ENCODE results near the gene ANTXRL.
"Not testable (repeated sequence)": the region's sequence is repeated elsewhere in the genome, so short reads cannot be mapped to it uniquely, and the experiment has no call there.

ANTXRL gene

DNA sequence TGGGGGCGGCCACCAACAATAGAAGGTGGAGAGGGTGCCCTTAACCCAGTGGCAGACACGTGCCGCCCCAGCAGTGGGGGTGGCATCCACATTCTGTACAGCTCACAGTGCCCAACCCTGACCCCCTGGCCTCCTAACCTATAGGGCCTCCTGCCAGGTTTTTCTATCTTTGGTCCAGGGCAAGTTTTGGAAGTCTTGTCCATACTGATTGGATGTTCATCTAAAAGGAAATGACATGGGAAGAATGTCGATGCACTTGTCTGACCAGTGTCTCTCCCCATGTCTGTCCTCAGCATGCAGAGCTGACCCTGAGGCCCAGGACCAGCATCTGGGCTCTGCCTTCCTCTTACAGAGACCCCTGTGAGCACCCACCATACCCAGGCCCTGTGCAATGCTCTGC lies 32.3 kb upstream of the ANTXRL start:
- no peak for DNase-seq

DNA sequence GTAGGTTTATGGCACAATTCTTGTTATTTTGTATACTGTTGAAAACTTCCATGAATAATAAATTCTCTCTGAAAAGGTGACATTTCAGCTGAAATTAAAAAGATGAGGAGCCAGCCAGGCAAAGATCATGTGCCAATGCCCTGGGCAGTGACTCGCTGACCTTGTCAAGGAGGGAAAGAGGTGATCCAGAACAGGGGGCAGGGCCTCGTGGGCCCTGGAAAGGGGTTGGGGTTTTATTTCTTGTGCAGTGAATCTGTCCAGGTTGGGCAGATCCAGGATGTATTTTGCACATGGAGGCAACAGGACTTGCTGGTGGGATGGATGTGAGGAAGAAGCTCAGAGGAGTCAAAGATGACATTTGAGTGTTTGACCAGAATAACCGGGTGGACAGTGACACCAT lies 31.6 kb upstream of the ANTXRL start:
- not testable (repeated sequence) for DNase-seq

DNA sequence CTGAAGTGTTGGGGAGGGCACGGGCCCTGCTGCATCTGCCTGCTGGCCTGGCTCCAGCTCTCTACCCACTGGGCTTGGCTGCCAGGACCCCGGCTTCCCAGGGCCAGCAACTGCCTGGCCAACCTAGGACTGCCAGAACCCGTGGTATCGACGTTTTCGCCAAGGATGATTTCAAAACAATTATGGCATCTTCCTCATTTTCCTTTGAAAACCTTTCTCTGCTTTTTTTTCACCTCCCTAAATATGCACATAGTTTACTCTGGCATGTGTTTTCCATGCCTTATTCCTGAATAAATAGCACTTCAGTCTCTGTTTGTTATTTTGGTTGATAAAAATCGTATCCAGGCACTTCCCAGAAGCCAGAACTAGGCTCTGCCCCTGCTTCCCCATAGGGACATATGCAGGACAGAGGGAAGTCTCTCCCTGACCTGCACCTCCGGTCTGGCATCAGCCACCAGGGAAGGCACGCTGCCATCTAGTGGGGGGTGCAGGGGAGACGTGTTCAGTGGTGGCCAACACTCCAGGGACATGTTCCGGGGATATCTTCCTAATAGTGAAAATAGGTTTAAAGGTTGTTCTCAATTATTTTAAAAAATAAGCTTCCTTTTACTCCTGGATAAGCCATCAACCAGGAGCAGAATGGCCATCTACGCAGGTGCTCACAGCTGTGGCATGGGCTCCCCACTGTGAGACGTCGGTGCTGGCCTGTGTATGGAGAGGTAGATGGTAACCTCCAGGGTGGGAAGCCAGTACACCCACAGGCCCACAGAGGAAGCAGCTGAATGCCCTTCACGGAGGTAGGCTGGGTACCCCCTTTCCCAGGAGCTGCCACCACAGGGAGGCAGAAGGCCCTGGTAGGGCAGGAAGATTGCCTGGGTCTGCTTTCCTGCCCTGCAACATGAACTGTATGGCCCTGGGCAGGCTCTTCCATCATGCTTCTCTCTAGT lies 30.7 kb upstream of the ANTXRL start:
- peak; percentile 11 for DNase-seq

DNA sequence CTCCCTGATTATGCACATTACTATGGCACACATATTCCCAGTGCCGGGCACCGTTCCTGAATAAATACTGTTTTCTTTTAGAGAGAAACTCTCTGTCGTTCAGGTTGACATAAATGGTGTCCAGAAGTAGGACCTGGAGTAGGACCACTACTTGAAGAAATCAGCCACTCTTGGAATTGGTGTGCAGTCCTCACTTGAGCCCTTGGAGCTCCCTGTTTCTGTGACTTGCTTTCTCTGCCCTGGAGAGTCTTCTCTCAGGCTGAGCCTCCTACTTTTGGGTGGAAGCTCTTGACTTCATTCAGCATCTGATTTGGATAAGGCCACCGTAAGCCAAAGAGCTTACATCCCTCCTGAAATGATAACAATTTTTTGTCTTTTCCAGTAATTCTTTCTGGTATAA lies 29.7 kb upstream of the ANTXRL start:
- DNase-seq, result no peak

DNA sequence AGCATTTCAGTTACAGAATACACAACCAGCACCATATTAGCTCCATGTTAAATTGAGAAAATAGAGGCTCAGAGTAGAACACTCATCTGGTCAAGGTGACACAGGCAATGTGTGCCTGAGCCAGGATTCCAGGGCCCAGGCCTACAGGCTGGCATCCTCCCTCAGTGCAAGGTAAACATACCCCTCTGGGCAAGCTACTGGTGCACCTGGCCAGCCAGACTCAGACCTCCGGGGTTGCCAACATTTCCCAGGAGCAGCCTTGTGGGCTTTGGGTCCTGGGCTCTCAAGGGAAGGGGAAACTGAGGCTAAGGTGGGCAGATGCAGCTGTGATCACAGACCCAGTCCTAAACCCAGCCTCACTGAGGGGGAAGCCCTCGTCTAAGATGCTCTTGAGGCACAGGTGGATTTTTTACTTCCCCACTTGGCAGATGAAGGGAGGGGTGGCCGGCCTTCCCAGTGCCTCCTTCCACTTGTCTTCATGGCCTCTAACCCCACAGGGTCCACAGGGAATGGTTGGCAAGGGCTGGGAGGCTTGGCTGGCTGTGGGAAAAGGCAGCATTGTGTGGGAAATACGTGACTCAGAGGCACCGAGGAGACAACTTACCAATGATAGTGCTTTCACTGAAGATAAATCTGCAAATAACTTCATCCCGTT lies 23.8 kb upstream of the ANTXRL start:
- not testable (repeated sequence) for DNase-seq

DNA sequence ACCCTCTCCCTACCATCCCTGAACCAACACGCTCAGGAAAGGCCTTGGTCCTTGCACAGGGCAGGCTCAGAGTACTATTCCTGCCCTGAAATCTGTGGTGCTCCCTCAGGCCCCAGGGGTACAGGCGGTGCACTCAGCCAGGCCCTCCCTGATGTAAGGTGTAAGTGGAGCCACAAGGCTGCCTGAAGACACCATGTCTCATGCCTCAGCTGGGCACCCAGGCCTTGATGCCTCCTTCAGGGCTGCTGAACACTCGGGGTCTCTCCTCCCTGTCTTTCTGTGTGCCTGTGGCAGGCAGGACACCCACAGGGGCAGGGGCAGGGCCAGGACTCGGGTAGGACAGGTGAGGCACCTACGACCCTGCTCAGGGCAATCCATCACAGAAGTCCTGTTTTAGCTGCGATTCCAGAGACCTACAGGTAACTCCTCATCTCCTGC lies 22.9 kb upstream of the ANTXRL start:
- no peak for DNase-seq

DNA sequence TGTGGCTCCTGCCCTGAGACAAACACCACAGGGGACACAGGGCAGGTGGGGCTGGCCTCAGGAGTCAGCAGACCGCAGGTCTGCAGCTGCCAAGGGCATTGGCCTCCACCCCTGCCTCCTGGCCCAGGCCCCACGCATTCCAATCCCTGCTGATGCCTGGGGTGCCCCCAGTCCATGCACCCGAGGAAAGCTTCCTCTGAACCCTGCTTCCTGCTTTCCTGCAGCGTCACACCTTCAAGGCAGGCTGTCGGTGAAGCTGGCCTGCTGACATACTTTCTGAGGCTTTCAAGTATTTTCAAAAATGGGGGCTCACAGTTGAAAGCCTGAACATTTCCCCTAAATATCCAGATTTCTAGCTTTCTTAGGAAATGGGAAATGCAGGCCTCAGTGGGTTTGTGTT lies 22.5 kb upstream of the ANTXRL start:
- no peak for DNase-seq

DNA sequence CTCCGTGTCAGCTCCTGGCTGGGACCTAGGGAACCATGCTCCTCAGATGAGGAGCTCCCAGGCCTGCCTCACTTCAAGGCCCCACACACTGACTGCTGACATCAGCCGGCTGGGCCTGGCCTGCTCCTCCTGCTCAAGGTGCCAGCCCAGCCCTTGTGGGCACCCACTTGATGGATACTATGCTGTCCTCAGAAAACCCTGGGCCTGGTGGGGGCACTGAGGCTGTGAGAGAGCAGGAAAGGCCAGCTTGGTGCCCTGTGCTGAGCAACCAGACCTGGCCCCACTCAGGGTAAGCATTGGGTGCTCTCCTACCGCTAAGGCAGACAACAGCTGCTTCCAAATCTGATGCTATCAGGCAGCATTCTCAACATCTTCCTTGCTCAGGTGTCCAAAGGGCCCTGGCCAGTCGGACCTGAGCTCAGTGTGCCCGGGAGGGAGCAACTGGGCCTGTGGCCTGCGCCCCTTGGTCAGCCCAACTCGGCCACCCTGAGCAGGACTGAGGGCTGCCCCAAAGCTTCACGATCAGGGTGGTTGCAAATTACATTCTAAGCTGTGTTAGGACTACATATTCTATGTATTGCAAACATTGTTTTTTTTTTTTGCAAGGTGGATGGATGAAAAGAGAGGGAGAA lies 21.9 kb upstream of the ANTXRL start:
- no peak for DNase-seq

DNA sequence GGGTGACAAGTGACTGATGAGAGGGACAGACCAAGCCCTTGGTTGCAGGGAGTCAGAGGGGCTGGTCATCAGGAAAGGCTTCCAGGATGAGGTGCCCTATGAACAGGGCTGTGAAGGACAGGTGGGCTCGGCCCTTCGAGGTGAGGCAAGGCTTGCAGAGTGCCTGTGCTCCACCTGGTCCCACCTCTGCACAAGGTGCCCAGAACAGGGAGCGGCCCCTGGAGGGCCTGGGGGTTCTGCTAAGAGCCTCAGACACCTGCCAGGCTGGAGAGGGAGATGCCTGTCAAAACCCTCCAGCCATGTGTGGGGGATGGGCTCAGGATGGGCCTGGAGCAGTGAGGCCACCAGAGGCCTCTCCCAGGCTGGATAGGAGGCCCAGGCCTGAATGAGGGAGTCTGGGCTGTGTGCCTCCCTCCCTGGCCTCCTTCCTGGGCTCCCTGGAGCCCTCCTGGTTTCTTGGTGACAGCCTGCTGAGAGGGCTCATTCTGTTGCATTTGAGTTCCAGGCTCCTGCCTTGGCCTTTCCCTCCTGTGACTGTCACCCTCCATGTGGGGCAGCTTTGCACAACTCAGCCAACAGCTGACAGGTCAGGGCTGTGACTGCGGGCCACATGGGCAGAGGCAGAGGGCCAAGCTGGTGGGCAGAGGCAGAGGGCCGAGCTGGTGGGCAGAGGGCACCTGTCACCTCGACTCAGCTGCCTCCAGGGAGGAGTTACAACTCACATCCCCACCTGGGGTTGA lies 21.1 kb upstream of the ANTXRL start:
- not testable (repeated sequence) for DNase-seq

DNA sequence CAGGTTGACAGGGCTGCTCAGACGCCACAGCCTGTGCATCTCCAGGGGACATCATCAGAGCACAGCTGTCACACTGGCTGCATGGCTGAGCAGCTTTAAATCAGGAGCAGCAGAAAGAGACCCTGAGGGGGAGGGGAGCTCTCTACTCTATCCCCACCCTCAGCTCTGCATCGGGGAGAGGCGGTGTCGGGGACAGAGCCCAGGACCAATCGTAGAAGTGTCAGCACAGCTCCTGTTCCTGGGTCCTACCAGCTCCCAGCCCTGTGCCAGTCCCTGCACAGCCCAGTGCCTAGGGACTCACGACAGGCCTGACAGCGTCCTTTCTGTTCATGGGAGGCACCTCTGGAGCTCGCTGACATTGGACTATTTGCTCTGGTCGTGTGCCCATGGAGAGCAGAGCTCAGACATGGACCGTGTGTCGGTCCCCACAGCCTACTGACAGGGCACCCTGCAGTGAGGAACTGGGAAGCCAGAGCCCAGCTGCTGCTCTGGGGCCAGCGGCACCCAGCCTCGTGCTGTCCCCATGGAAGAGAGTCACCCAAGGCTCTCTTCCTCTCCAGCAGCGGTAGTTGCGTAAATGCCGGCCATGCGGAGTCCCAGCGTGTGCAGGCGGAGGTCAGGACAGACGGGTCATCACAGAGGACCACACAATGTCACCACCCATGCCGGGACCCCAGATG lies 20.4 kb upstream of the ANTXRL start:
- DNase-seq, result no peak

DNA sequence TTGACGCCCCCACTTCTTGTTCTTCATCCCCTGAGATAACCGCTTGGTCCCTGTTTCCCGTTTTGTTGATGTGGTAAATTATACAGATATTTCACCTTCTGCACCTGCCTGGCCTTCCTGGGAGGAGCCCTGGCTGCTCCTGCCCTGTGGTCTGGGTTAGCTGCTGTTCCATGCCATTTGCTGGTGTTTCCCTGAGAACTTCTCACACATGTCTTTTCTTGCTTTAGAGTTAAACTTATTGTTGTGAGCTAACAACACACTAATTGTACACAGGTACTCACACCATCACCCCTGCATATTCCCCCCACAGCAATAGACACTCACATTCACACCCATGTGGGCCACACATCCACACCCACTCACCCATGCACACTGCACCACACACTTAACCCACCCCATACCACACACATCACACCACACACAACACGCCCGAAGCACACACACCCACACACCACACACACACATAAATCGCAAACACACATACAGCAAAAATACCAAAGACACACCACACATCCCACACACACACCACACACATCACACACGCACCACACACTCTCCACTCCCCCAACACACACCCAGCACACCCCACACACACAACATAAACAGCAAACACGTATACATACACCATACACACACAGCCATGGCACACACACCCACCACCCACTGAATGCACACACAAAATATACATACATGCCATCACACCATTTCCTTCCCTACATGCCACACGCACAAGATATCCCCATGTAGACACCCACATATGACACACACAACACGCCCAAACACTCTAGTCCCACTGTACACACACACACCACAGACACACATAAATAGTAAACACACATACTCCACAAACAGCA lies 19.4 kb upstream of the ANTXRL start:
- no peak for DNase-seq

DNA sequence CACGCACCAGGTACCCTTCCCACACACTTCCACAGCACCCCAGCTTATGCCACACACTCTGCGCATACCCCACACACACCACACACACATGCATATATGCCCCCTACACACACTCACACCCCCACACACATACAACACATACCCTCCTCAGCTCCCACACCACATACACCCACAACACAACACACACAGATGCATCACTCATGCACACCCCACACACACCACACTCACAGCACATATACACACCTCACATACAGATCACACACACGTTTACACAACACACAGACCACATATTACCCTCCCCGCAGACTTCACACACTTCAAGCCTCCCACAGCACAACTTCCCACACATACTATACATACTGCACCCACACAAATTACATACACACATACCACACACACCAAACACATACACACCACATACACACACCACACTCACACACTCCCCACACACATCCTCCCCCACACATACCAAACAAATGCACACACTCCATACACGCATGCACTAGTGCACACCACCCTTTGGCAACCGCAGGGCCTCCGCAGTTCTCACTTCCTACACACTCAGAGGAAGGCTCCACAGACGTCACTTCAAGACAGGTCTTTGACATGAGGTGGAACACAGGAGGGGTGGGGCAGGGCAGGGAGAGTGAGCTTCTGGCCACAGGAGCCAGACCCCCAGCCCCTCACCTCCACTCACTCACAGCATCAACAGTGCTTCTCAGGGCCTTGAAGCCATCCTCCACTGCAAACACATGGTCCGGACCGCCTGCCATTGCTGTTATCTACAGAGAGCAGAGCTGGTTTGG lies 18.5 kb upstream of the ANTXRL start:
- no peak for DNase-seq

DNA sequence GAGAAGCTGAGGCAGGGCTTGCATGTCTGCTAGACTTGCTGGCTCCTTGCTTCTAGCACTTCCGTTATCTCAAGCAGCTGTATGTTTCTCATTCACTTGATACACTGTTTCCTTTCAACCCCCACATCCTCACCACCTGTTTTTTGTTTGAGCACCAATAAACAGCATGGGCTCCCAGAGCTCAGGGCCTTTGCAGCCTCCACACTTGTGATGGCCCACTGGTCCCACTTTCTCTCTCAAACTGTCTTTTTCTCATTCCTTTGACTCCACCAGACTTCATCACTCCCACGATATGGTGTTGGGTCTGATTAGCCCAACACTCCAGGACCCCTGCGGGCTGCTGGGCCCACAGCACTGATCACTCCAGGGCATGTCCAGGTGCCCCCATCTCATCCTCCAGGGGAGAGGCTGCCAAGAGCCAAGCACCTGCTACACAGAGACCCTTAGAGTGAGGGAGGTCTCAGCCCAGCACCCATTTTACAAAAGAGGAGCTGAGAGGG lies 17.2 kb upstream of the ANTXRL start:
- peak; percentile 51 for DNase-seq

DNA sequence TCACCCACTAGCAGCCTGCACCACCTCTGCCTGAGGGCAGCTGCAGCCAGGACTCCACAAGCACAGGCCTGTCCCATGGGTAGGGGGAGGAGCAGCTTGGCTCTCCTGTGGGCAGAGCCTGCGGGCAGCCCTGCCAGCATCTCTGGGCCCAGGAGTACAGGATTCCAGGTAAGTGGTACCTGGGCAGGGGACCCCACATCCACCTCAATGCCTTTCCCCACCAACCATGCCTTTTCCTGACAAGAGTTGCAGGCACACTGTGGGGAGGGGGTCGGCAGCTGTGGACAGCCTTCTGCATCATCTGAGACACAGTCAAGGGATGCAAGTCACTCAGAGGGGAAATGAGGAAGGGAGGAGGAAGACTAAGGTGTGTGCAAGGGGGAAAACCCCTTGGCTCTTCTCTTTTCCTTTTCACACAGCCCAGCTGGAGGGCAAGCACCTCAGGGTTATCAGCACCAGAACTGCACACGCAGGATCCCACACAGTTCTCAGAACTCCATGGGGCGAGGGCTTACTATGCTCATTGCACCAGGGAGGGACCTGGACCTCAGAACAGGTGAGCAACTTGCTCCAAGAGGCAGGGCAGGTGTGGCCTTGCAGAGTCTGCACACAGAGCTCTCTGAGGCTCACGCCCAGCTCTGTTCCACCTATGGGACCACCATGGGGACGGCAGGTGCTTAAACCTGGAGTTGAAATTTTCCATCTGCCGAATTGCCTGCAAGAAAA lies 16.5 kb upstream of the ANTXRL start:
- DNase-seq, result no peak

DNA sequence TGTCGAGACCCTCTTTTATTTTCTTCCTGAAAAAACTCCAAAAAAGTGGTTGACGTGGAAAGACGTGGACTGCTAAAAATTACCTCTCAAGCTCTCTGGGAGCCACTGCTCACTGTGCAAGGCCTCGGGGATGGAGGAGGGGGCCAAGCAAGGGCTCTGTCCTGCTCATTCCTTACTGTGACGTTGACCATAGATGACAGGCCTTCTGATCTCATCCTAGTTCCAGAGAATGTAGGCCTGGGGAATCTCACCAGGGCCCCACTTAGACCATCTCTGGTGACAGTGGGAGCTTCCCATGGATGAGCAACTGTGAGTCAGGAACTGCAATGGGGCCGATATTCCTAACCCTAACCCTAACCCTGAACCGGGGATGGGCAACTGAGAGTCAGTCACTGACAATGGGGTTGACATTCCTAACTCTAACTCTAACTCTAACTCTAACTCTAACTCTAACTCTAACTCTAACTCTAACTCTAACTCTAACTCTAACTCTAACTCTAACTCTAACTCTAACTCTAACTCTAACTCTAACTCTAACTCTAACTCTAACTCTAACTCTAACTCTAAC lies 15.8 kb upstream of the ANTXRL start:
- DNase-seq, result not testable (repeated sequence)

DNA sequence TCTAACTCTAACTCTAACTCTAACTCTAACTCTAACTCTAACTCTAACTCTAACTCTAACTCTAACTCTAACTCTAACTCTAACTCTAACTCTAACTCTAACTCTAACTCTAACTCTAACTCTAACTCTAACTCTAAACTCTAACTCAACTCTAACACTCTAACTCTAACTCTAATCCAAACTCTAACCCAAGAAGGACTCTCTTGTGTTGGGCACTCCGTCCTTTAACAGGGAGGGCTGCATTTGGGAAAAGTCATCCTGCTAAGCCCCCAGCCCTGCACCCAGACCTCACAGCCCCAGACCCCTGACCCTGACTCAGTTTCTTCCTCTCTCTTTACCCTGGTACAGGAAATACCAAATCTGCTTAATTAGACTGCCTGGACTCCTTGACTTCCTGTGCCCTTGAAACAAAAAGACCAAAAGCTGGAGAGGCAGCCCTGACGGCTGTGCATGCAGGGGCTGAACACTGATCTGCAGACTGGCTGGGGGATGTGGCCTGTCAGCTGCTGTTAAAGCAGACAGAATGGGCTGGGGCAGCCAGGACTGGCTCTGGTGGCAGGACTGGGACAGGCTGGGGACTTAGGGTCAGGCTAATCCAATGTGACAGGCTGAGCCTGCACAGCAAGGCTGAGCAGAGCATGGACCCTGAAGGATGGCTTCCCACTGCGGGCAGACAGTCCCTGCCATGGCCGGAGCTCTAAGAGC lies 14.8 kb upstream of the ANTXRL start:
- not testable (repeated sequence) for DNase-seq

DNA sequence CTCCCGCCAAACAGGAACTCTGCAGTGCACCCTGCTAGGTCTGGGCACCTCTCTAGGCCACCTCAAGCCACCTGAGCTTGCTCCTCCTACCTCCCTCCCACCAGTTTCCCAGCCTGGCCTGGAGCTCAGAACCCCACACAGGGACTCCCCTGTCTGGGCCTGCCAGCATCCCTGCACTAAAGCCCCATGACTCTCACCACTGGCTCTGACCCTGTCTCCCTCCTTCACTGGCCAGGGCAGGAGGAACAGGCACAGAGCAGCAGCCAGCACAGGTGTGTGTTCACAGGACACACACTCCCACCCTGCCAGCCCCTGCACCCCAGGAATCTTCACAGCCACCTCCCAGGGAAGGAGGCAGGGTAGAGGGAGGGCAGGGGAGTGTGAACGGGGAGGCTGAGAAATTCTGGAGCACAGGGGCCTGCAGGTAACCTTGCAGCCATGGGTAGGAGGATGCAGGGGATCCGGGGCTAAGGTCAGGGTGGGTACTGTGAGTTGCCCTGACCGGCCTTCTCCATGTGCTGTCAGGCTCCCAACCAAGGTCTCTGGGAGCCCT lies 13.9 kb upstream of the ANTXRL start:
- no peak for DNase-seq
